Measurements from ENCODE around the gene WDFY4.

GRCh38 chr10:48651839-48652238 lies 32.8 kb upstream of the WDFY4 start:
- TF ChIP-seq CTCF (IDR thresholded peaks at IDR 0.05) (no peak), POLR2A (IDR thresholded peaks at IDR 0.05) (no peak), POLR2AphosphoS5 (IDR thresholded peaks at IDR 0.05) (no peak), EP300 (IDR thresholded peaks at IDR 0.05) (no peak)
